ENCODE data around the gene CXADR. TPM values are rescaled to one million over a fixed set of nuclear protein-coding genes. Genes with fewer than 3 reads are reported as not detected.

CXADR gene
- total and polyA plus RNA-seq, 4 donors: 8.5 to 46.4 (median 26.5) TPM

DNA sequence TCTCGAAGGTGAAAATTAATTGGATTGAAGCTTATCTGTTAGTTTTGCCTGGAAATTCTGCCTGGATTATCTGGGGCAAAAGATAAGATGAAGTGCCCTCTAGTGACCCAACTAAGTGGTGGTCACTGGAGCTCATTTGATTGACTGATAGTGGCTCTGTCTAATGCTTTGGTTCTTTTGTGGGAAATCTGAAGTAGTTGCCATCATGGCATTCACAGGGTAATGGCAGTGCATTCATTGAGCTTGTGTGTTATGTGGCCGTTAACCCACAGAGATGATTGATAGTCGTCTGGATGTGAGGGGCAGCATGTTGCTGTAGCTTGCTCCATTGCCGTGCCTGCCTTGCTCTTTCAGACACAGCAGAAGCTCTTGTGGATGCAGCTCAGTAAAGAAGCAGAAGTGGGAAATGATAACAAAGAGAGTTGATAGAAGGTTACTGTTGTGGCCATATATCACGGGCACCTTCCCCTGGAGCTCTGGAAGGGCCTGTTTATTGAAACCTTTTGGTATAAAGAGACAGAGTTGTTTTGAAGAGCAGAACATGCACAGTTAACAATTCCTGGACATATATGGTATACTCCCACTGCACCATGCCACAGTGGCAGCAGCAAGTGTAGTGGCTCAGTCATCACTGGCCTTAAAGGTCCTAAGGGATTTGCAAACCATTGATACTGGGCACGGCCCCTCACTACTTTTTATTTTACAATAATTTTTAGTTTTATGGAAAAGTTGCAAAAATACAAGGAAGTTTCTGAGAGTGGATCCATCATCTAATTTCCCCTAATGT, 42.0 kb downstream of the CXADR start:
- 55% methylated on average over 6 of the region's 6 CpGs for WGBS

More for the DNA sequence above, 42.0 kb downstream of the CXADR start:
- peaks cover 2 to 21% (median 6%) of the 10 kb centered on the region in 4 donors for H3K4me1 ChIP-seq (ENCODE audit: control insufficient read depth in 4 of 4, insufficient read depth in 4 of 4, low read length in 3 of 4)
- H3K4me3 ChIP-seq (ENCODE audit: low read depth in 1 of 3, low read length in 3 of 3): no peak overlapping the region
- TF ChIP-seq, protein P1, sequence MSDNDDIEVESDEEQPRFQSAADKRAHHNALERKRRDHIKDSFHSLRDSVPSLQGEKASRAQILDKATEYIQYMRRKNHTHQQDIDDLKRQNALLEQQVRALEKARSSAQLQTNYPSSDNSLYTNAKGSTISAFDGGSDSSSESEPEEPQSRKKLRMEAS (IDR thresholded peaks at IDR 0.05): no peak
- no peak for TF ChIP-seq YY1 (IDR thresholded peaks at IDR 0.05)
- no peak for TF ChIP-seq NR2F2 (IDR thresholded peaks at IDR 0.05)
- TF ChIP-seq, protein P2, sequence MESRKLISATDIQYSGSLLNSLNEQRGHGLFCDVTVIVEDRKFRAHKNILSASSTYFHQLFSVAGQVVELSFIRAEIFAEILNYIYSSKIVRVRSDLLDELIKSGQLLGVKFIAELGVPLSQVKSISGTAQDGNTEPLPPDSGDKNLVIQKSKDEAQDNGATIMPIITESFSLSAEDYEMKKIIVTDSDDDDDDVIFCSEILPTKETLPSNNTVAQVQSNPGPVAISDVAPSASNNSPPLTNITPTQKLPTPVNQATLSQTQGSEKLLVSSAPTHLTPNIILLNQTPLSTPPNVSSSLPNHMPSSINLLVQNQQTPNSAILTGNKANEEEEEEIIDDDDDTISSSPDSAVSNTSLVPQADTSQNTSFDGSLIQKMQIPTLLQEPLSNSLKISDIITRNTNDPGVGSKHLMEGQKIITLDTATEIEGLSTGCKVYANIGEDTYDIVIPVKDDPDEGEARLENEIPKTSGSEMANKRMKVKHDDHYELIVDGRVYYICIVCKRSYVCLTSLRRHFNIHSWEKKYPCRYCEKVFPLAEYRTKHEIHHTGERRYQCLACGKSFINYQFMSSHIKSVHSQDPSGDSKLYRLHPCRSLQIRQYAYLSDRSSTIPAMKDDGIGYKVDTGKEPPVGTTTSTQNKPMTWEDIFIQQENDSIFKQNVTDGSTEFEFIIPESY (IDR thresholded peaks at IDR 0.05): no peak
- no peak for TF ChIP-seq FOXA2 (IDR thresholded peaks at IDR 0.05)
- no peak for TF ChIP-seq FOXA1 (IDR thresholded peaks at IDR 0.05)
- no peak for TF ChIP-seq HNF4A (conservative IDR thresholded peaks at IDR 0.05)
- TF ChIP-seq, protein P3, sequence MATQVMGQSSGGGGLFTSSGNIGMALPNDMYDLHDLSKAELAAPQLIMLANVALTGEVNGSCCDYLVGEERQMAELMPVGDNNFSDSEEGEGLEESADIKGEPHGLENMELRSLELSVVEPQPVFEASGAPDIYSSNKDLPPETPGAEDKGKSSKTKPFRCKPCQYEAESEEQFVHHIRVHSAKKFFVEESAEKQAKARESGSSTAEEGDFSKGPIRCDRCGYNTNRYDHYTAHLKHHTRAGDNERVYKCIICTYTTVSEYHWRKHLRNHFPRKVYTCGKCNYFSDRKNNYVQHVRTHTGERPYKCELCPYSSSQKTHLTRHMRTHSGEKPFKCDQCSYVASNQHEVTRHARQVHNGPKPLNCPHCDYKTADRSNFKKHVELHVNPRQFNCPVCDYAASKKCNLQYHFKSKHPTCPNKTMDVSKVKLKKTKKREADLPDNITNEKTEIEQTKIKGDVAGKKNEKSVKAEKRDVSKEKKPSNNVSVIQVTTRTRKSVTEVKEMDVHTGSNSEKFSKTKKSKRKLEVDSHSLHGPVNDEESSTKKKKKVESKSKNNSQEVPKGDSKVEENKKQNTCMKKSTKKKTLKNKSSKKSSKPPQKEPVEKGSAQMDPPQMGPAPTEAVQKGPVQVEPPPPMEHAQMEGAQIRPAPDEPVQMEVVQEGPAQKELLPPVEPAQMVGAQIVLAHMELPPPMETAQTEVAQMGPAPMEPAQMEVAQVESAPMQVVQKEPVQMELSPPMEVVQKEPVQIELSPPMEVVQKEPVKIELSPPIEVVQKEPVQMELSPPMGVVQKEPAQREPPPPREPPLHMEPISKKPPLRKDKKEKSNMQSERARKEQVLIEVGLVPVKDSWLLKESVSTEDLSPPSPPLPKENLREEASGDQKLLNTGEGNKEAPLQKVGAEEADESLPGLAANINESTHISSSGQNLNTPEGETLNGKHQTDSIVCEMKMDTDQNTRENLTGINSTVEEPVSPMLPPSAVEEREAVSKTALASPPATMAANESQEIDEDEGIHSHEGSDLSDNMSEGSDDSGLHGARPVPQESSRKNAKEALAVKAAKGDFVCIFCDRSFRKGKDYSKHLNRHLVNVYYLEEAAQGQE (IDR thresholded peaks at IDR 0.05): no peak
- no peak for TF ChIP-seq SP1 (IDR thresholded peaks at IDR 0.05)
- no peak for TF ChIP-seq TAF1 (conservative IDR thresholded peaks at IDR 0.05)
- TF ChIP-seq, protein P4, sequence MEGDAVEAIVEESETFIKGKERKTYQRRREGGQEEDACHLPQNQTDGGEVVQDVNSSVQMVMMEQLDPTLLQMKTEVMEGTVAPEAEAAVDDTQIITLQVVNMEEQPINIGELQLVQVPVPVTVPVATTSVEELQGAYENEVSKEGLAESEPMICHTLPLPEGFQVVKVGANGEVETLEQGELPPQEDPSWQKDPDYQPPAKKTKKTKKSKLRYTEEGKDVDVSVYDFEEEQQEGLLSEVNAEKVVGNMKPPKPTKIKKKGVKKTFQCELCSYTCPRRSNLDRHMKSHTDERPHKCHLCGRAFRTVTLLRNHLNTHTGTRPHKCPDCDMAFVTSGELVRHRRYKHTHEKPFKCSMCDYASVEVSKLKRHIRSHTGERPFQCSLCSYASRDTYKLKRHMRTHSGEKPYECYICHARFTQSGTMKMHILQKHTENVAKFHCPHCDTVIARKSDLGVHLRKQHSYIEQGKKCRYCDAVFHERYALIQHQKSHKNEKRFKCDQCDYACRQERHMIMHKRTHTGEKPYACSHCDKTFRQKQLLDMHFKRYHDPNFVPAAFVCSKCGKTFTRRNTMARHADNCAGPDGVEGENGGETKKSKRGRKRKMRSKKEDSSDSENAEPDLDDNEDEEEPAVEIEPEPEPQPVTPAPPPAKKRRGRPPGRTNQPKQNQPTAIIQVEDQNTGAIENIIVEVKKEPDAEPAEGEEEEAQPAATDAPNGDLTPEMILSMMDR (IDR thresholded peaks at IDR 0.05; ENCODE audit: low read depth, low read length, missing input control): peak; percentile 48
- TF ChIP-seq EGR1 (IDR thresholded peaks at IDR 0.05; ENCODE audit: low read depth in 2 of 2): no peak
- TF ChIP-seq HNF4G (IDR thresholded peaks at IDR 0.05): no peak
- no peak for TF ChIP-seq GABPA (IDR thresholded peaks at IDR 0.05 in 1 of 2, conservative IDR thresholded peaks at IDR 0.05 in 1 of 2)
- TF ChIP-seq RXRA (IDR thresholded peaks at IDR 0.05): peak in 1 of 2 donors; percentile 51
- no peak for TF ChIP-seq JUND (IDR thresholded peaks at IDR 0.05)
- peak; percentile 80 to 82 for TF ChIP-seq RAD21 (IDR thresholded peaks at IDR 0.05)
- TF ChIP-seq, protein P5, sequence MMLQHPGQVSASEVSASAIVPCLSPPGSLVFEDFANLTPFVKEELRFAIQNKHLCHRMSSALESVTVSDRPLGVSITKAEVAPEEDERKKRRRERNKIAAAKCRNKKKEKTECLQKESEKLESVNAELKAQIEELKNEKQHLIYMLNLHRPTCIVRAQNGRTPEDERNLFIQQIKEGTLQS (IDR thresholded peaks at IDR 0.05): no peak
- no peaks in the 10 kb centered on the region for H3K9me3 ChIP-seq (ENCODE audit: control insufficient read depth in 4 of 4, low read length in 3 of 4)
- peaks cover 0 to 16% (median 3%) of the 10 kb centered on the region in 4 donors for H3K36me3 ChIP-seq (ENCODE audit: control insufficient read depth in 4 of 4, insufficient read depth in 3 of 4, low read depth in 1 of 4, low read length in 3 of 4)
- H3K27ac ChIP-seq (ENCODE audit: low read depth in 1 of 2, low read length in 2 of 2): peak overlapping the region; percentile 48 to 49
- no peak for DNase-seq (ENCODE audit: low spot score)
- H3K9ac ChIP-seq (ENCODE audit: low read depth in 1 of 2, low read length in 2 of 2): no peak overlapping the region
- no peaks in the 10 kb centered on the region for H3K27me3 ChIP-seq (ENCODE audit: control insufficient read depth in 4 of 4, insufficient read depth in 4 of 4, low read length in 3 of 4)
